Urinary bladder (tissue), 4 donors: ENCODE data around the gene HS6ST3. TPM values are rescaled to one million over a fixed set of nuclear protein-coding genes. Genes with fewer than 3 reads are reported as not detected.

Experiments used
- DNase-seq: peaks from one replicate; pipeline ENCODE4 v3.0.0-alpha.2; 2015; ENCODE audit errors: extremely low spot score
- H3K27ac ChIP-seq: one replicate; pipeline ENCODE4 v1.5.1; 2013; ENCODE audit warnings: low read depth, mild to moderate bottlenecking, moderate library complexity
- H3K36me3 ChIP-seq: one replicate; pipeline ENCODE4 v1.6.1; 2013; ENCODE audit warnings: mild to moderate bottlenecking, moderate library complexity; ENCODE audit not compliant: insufficient read depth
- H3K4me1 ChIP-seq: one replicate; pipeline ENCODE4 v1.6.1; 2013; ENCODE audit warnings: mild to moderate bottlenecking, moderate library complexity; ENCODE audit not compliant: insufficient read depth
- H3K4me3 ChIP-seq: one replicate; pipeline ENCODE4 v1.5.1; 2013; ENCODE audit warnings: low read depth, low read length
- WGBS: extraction: QIAGEN DNeasy Blood & Tissue Kit; methylation state at CpG from one replicate; pipeline ENCODE4 v1.1.7; 2013; 5-methylcytosine and 5-hydroxymethylcytosine counted together
- polyA plus RNA-seq: library from polyadenylated mRNA; stranded (reverse); fragments of 200-250 nt; gene quantifications from one replicate; pipeline ENCODE4 v1.2.3, GENCODE V29; 2013
- total RNA-seq: library from RNA; depleted of rRNA; stranded (reverse); fragments of >200 nt; gene quantifications from one replicate; pipeline ENCODE4 v1.2.3, GENCODE V29; 2014
- donor health status: healthy with polysubstance abuse.
- donor health status: healthy.

The HS6ST3 gene
- total and polyA plus RNA-seq, 2 donors: 0.37 to 1.4 TPM

DNA sequence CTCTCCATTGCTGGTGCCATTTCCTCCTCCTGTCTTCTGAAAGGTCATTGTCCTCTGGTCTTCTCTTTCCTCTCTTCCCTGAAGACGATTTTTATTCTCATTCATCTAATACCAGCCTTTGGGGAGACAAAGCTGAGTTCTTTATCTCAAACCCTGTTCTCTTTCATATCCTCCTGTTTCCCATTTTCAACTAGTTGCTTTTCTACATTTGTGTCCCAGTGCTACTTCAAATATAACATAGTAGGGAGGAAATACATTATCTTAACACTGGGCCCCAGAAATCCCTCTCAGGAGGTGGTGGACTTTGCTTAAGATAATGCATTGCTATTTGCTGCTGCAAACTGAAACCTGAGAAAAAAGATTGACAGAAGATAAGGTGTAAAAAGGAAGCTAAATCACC, 159.1 kb downstream of the HS6ST3 start:
- Histone ChIP-seq H3K4me3 (no peak overlapping the region), H3K36me3 (no peaks in the 10 kb centered on the region), H3K27ac (no peak overlapping the region), H3K4me1 (no peaks in the 10 kb centered on the region)
- WGBS: 49% methylated on average over 1 of the region's 1 CpG
- DNase-seq: no peak

DNA sequence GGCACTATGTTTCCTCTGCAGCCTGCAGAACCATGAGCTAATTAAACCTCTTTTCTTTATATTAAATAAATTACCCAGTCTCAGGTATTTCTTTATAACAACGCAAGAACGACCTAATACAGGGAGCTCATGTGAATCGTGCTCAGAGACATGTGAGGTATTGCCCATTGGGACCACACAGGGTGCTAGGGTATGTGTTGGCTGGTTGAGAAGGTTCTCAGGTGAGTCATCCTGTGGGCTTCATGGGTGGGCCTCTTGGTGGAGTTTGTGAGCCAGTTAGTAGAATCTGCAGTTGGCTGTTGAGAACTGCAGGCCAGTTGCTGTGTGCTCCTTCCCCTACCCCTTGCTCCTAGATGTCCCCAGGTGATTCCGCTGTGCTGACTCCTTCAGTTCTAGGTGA, 163.0 kb downstream of the HS6ST3 start:
- no peak overlapping the region for H3K4me3 ChIP-seq
- H3K27ac ChIP-seq: no peak overlapping the region
- DNase-seq: no peak
- WGBS: 97% methylated on average over 4 of the region's 4 CpGs
- H3K4me1 ChIP-seq: no peaks in the 10 kb centered on the region
- no peaks in the 10 kb centered on the region for H3K36me3 ChIP-seq

DNA sequence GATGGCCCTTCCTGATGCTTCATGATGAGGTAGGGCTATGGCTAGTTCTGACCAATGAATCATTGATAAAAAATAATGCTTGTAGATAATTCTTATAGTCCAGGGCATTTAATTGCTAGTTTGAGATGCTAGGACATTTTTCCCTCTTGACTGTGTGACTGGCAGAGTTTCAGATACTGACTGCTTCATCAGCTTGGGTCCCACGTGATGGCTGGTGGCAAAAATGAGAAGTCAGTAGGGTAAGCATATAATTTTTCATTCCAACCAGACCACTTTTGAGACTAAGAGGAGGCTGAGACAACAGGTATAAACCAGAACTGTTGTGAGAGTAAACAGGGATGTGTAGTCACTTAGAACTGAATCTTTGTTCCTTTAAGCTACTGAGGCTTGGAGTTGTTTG, 183.3 kb downstream of the HS6ST3 start:
- Histone ChIP-seq H3K36me3 (no peaks in the 10 kb centered on the region), H3K4me1 (no peaks in the 10 kb centered on the region), H3K4me3 (no peak overlapping the region), H3K27ac (no peak overlapping the region)
- 70% methylated on average over 1 of the region's 1 CpG for WGBS
- DNase-seq: no peak

DNA sequence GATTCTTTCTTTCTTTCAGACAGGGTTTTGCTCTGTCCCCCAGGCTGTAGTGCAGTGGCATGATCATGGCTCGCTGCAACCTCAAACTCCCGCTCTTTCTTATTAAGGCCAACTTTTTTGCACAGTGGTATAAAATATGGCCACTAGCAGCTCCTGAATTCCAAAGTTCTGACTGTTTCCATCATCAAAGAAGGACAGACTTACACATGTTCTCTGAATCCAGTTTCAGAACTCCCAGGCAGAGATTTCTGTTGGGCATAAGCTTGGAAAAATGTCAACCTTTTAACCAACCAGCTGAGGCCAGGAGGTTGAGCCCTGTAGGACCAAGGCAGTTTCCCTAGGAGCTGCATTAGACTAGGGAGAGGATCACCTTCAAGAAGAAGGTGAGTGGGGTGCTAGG, 184.1 kb downstream of the HS6ST3 start:
- H3K36me3 ChIP-seq: no peaks in the 10 kb centered on the region
- WGBS: 91% methylated on average over 2 of the region's 2 CpGs
- no peak overlapping the region for H3K4me3 ChIP-seq

DNA sequence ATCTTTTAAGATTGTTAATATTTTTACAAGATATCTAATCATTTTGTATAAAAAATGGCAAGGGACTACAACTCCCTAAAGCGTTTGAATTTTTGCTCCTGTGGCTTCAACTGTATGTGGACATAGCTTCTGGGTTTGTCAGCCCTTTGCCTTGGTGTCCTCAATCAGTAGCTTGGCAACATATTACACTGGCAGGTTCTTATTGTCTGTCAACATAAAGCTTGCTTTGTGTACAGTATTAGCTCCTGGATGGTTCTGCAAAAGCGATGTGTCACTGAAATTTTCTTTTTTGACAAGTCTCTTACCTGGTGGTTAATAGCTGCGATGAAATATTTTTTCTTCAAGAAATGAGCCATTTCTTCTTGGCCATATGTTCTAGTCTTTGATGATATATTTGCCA, 190.0 kb downstream of the HS6ST3 start:
- WGBS: 67% methylated on average over 3 of the region's 3 CpGs
- H3K4me1 ChIP-seq: no peaks in the 10 kb centered on the region
- no peak for DNase-seq
- H3K36me3 ChIP-seq: no peaks in the 10 kb centered on the region
- no peak overlapping the region for H3K4me3 ChIP-seq
- H3K27ac ChIP-seq: no peak overlapping the region

More for the DNA sequence above, 184.1 kb downstream of the HS6ST3 start:
- Histone ChIP-seq H3K27ac (no peak overlapping the region), H3K4me1 (no peaks in the 10 kb centered on the region)
- no peak for DNase-seq

DNA sequence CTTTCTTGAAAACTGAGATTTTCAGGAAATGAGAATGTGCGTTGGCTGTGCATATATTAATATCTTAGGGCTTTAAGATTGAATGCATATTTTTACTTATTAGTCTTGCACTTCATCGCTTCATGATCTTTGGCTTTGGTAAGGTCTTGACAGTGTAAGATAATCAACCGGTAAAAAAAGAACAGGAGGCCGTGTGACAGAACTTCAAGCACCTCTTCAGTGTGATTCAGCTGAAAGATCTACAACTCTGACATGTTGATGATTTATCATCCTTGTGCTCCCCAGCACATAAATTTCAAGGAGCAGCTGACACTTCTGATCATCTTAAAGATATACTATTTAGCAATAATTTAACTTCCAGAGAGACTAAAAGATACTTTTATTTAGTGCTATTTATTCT, 195.1 kb downstream of the HS6ST3 start:
- H3K36me3 ChIP-seq: no peaks in the 10 kb centered on the region
- H3K27ac ChIP-seq: no peak overlapping the region
- no peak overlapping the region for H3K4me3 ChIP-seq
- H3K4me1 ChIP-seq: no peaks in the 10 kb centered on the region
- WGBS: 59% methylated on average over 4 of the region's 4 CpGs
- DNase-seq: no peak

DNA sequence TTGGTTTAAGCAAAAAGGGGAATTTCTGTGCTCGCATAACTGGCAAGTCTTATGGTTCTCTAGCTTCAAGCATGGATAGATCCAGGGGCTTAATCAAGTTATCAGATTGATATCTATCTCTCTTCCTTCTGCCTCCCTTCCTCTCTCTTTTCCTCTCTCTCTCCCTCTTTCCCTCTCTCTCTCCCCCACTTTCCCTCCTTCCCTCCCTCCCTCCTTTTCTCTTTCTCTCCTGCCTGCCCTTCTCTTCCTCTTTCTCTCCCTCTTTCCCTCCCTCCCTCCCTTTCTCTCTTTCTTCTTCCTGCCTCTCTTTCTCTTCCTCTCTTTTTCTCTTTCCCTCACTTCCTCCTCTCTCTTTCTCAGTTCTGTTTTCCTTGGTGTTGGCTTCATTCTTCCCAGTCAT, 195.8 kb downstream of the HS6ST3 start:
- DNase-seq: no peak
- Histone ChIP-seq H3K4me1 (no peaks in the 10 kb centered on the region), H3K27ac (no peak overlapping the region), H3K4me3 (no peak overlapping the region), H3K36me3 (no peaks in the 10 kb centered on the region)
- WGBS: 85% methylated on average over 1 of the region's 1 CpG

DNA sequence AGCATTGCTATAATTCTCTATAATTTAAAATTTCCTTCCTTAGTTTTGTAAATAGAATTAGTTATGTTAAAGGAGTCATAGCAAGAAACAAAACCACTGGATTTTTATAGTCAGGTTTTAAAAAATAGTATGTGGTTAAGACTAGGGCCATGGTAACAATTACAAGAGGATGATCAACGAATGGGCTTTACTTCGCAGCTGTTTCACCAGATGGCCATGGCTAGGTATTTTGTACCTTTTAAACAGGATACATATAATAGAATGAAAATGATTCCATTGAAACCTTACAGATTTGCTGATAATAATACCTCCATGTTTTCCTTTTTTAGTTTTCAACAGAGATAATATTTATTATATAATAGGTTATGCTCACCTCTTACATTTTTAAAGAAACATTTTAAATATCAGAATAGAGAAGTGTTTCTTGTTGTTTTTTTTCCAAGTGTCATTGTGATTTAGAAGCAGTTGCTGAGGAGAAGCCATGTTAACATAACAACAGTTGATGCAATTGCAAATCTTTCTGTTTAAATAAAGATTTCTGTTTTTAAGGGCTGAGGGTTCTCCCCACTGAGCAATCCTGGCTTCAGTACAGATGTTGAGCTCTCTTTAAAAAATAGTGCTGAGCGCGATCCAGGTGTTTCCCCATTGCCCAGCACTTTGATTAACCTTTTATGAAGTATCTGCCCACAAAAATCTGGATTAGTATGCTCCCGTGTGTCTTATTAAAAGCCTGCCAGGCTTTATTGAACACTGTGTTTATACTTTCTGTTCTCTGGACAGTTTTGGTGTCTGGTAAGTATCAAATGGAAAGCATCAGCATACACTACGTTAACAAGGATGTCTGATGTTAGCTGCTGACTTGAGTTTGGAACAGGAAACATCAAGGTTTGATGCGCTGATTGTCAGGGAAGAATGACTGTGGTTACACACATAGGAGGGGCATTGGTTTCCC, 205.3 kb downstream of the HS6ST3 start:
- H3K4me3 ChIP-seq: no peak overlapping the region
- DNase-seq: no peak
- H3K36me3 ChIP-seq: no peaks in the 10 kb centered on the region
- H3K4me1 ChIP-seq: no peaks in the 10 kb centered on the region
- no peak overlapping the region for H3K27ac ChIP-seq
- 37% methylated on average over 7 of the region's 7 CpGs for WGBS

DNA sequence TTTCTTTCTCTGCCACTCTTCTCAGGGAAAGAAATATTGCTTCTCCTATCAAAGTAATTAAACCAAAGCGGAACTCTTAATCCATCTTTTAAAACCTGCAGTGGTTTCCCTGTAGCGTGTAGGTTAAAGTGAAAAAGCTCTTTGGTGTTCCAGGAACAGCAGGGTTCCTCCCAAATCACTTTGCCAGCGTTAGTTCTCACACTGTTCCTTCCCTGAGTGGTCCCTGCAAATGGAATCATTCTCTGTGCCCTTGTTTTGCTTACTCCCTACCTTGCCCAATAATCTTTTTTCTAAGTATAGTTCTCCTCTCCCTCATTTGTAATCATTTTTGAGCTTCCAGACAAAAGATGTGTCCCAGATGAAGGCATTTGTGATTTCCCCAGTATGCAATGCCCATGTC, 207.5 kb downstream of the HS6ST3 start:
- no peak overlapping the region for H3K4me3 ChIP-seq
- H3K4me1 ChIP-seq: no peaks in the 10 kb centered on the region
- H3K36me3 ChIP-seq: no peaks in the 10 kb centered on the region
- 58% methylated on average over 3 of the region's 3 CpGs for WGBS
- H3K27ac ChIP-seq: no peak overlapping the region
- DNase-seq: no peak

DNA sequence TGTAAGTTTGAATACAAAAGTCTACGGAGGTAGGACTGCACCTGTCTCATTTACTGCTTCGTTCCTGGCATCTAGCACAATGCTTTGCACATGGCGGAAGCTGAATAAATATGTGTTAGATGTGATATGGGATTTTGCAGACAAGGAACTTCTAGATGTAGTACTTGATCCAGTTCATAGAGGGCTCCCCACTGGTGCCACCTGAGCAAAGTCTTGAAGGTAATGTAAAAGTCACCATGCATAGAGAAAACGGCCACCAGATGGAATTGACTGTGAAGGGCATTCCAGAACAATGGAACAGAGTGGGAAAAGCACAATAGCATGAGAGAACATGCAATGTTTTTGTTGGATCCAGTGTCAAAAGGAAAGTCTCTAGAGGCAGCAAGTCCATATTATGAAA, 209.3 kb downstream of the HS6ST3 start:
- WGBS: 89% methylated on average over 4 of the region's 4 CpGs
- H3K36me3 ChIP-seq: no peaks in the 10 kb centered on the region
- DNase-seq: no peak
- H3K27ac ChIP-seq: no peak overlapping the region
- H3K4me3 ChIP-seq: no peak overlapping the region
- no peaks in the 10 kb centered on the region for H3K4me1 ChIP-seq

DNA sequence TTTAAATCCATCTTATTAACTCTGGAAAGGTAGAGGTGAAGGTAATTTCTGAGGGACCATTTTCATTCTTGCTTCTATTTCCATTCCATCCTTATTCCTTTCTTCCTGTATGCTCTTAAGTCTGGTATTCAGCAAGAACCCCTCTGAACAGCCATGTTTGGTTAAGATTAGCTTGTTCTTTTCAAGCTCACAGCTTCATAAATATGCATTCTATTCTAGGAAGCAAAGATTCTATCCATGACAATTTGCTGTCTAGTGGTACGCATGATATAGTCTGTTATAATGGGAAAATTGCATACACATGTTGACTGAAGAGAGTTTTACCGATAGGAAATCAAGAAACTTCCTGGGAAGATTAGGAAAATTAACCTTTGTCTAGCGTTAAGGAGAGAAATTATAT, 218.7 kb downstream of the HS6ST3 start:
- Histone ChIP-seq H3K36me3 (no peaks in the 10 kb centered on the region), H3K27ac (no peak overlapping the region), H3K4me3 (no peak overlapping the region), H3K4me1 (no peaks in the 10 kb centered on the region)
- WGBS: 84% methylated on average over 3 of the region's 3 CpGs
- DNase-seq: no peak

DNA sequence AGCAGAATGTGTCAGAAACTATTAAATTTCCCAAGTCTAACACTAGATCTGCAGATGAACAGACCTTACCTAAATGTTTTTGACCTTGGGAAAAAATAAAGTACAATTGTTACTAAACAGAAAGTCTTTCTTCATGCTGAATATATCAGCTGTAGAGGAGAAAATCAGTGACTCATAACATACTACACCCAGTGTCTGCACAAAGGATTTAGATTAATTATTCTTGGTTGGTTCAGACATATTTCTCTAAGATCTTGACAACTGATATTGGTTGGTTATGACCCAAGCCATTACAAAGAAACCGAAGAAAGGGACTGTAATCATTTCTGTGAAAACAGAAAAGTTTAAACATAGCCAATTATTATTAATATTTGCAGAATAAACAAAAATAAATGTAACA, 225.1 kb downstream of the HS6ST3 start:
- WGBS: 55% methylated on average over 1 of the region's 1 CpG
- no peak for DNase-seq
- Histone ChIP-seq H3K27ac (no peak overlapping the region), H3K4me1 (no peaks in the 10 kb centered on the region), H3K4me3 (no peak overlapping the region), H3K36me3 (no peaks in the 10 kb centered on the region)

DNA sequence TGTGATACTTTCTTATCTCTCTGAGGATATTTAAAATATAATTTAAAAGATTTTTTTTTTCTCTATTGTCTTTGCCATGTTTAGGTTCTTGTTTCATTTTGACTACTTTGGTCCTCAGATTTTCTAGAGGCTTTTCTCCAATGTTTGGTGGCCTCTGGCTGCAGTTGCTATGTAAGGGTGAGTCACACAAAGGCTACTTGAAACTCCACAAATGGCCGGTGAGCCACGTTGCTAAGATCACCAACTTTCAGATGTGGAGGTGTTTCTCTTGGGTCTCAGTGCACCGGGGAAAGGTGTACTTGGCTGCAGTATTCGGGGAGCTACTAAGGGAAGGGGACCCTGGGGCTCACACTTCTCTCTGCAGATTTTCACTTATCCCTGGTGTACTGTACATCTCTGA, 248.1 kb downstream of the HS6ST3 start:
- no peaks in the 10 kb centered on the region for H3K4me1 ChIP-seq
- WGBS: 84% methylated on average over 4 of the region's 4 CpGs
- H3K4me3 ChIP-seq: no peak overlapping the region
- no peak overlapping the region for H3K27ac ChIP-seq
- no peak for DNase-seq
- no peaks in the 10 kb centered on the region for H3K36me3 ChIP-seq

DNA sequence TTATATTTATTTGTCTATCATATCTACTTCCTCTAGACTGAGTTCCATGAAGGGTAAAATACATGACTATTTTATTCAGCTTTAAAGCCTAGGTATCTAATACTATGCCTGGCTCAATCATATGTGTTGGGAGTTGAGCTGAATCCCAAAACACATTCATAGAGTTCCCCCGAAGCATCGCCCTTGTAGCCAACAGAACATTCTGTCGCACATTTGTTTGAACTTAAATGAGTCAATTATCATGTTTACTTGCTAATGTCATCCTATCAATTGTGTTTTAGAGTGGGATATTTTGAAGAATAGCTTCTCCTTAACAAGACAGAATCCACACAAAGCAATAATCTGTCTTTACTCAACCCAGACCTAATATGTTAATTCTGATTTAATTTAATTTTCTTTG, 252.4 kb downstream of the HS6ST3 start:
- WGBS: 93% methylated on average over 3 of the region's 3 CpGs
- DNase-seq: no peak
- Histone ChIP-seq H3K27ac (no peak overlapping the region), H3K4me1 (no peaks in the 10 kb centered on the region), H3K36me3 (no peaks in the 10 kb centered on the region), H3K4me3 (no peak overlapping the region)
